AG10803 (cell line): ENCODE data around the gene CHPF2.
A peak's percentile ranks its signal among the peaks of the same experiment; 100 is the strongest.

Source experiments
- DNase-seq: peaks from one replicate; pipeline ENCODE4 v3.0.0; 2010; ENCODE audit warnings: low read depth
- H3K4me3 ChIP-seq: 2 replicates; pipeline ENCODE4 v1.5.1; 2011; ENCODE audit warnings: mild to moderate bottlenecking, low read length, control low read depth
- TF ChIP-seq, protein P1 (sequence below): conservative IDR thresholded peaks from 2 replicates; pipeline ENCODE4 v1.5.1; 2011; ENCODE audit warnings: mild to moderate bottlenecking, low read length, control low read depth, inconsistent platforms

Gene CHPF2

DNA sequence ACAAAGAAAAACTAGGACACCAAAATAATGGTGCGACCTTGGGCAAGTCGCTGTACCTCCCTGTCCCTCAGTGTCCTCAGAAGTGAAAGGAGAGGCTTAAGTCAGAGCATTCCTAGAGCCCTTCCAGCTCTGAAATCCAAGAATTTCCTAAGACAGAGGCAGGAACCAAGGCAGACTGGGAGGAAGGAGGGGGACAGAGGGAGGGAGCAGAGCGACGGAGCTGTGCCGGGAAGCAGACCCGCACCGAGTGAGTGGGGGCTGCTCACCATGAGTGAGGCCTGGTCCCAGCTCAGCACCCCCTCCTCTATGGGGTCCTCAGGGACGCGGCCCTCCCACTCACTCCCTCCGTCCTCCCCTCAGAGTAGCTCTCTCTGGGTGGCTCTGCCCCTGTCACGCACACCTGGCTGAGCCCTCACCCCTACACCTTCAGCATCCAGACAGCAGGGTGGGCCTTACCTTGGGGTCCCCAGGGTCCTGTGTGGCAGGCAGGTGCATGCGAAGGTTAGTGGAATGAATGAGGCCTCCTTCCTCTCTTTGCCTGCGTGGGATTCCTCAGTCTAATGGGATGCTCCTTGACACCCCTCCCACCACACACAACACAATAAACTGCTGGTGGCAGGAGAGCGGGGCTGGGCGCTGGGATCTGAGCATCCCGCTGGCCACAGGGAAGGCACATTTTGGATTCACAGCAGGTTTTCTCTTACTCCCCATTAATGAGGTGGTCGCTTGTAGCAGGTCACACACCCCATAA lies 20.9 kb downstream of the CHPF2 start:
- TF ChIP-seq, protein P1, sequence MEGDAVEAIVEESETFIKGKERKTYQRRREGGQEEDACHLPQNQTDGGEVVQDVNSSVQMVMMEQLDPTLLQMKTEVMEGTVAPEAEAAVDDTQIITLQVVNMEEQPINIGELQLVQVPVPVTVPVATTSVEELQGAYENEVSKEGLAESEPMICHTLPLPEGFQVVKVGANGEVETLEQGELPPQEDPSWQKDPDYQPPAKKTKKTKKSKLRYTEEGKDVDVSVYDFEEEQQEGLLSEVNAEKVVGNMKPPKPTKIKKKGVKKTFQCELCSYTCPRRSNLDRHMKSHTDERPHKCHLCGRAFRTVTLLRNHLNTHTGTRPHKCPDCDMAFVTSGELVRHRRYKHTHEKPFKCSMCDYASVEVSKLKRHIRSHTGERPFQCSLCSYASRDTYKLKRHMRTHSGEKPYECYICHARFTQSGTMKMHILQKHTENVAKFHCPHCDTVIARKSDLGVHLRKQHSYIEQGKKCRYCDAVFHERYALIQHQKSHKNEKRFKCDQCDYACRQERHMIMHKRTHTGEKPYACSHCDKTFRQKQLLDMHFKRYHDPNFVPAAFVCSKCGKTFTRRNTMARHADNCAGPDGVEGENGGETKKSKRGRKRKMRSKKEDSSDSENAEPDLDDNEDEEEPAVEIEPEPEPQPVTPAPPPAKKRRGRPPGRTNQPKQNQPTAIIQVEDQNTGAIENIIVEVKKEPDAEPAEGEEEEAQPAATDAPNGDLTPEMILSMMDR: no peak
- H3K4me3 ChIP-seq: peak overlapping the region; percentile 73
- DNase-seq: peak; percentile 19

DNA sequence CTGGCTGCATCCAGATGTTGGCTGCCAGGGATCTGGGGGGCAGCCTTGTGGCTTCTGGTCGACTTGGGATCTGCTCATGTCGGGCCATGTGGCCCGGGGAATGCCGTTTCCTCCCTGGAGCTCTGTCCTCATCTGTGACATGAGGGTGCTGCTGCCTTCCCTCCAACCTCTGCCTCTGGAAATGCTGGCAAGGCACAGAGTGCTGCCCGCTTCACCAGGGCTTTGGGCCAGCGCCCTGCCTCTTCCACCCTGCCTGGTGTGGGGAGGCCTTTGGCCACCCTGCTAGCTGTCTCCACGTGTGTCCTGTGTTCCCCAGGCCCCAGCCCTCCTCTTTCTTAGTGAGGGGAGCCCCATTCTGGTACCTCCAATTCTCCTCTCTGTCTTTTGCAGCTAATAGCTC lies 22.0 kb downstream of the CHPF2 start:
- TF ChIP-seq, protein P1: no peak
- DNase-seq: no peak
- H3K4me3 ChIP-seq: no peak overlapping the region

- TF ChIP-seq, protein P1: no peak
- H3K4me3 ChIP-seq: no peak overlapping the region
- no peak for DNase-seq
Measured at GRCh38 chr7:151254851-151255250, 22.6 kb downstream of the CHPF2 start.

GRCh38 chr7:151255390-151255789 lies 23.1 kb downstream of the CHPF2 start:
- no peak for DNase-seq

DNA sequence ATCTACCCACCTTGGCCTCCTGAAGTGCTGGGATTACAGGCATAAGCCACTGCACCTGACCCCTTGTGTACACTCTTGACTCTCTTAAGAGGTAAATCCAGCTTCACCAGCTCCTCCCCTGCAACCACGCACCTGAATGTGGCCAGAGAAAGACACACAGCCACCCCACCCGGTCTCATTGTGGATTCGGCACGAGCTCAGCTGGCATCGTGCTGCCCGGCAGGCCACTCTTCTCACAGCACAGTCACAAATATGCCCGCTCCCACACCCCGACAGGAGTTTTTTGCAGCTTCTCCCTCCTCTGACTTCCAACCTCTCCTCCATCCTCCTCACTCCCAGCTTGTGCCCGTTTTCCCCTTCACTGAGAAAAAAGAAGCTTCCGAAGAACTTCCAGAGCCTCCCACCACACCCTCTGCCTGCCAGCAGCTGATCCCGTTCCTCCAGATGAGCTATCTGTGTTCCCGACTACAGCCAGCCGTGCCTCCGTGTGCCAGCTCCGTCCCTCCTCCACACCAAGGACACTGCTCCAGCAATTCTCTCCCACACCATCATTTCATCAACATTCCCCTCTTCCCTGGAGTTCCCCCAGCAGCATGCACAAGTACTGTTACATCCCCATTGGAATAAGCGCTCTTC lies 24.2 kb downstream of the CHPF2 start:
- TF ChIP-seq, protein P1: no peak
- no peak for DNase-seq
- no peak overlapping the region for H3K4me3 ChIP-seq

More at GRCh38 chr7:151255390-151255789, 23.1 kb downstream of the CHPF2 start:
- TF ChIP-seq, protein P1: no peak
- no peak overlapping the region for H3K4me3 ChIP-seq

DNA sequence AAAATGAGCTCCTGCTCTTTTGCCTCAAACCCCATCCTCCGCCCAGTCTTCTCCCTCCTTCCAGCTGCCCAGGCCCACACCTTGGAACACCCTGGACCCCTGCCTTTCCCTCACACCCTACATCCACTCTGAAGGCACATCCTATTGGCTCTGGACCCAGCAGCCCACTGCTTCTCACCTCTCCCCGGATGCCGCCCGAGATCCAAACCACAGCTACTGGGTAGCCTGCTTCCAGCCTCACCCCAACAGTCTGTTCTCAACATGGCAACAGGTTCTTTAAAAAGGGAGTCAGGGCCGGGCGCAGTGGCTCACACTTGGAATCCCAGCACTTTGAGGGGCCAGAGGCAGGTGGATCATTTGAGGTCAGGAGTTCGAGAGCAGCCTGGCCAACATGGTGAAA lies 25.7 kb downstream of the CHPF2 start:
- TF ChIP-seq, protein P1: no peak
- no peak for DNase-seq
- H3K4me3 ChIP-seq: no peak overlapping the region

DNA sequence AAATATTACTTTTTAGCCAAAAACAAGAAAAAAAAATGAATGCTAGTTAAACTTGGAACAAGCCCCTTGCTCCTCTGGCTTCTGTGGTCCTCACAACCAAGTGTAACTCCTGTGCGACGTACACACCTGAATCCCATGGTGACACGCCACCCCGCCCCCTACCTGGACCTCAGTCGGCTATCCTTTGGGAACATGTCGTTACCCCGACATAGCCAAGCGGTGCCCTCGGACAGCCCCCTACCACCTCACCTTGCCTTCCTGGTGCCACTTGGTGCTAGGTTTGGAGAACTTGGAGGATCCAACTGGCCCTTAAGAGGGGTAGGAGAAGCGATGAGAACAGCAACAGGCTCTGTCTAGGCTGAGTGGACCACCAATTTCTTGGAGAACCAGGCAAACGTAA lies 28.2 kb downstream of the CHPF2 start:
- TF ChIP-seq, protein P1: no peak
- H3K4me3 ChIP-seq: no peak overlapping the region
- DNase-seq: no peak
